IMR-90 (cell line): ENCODE results near the gene HTR5A. TPM values are rescaled to one million over a fixed set of nuclear protein-coding genes. Genes with fewer than 3 reads are reported as not detected.

Source experiments
- ATAC-seq: fragments of 200-7000 bp; cut with Tn5 transposase; 2 replicates; pipeline ENCODE4 v1.9.1; 2020; ENCODE audit warnings: low read depth, mild to moderate bottlenecking, moderate library complexity
- BruUV-seq: library from RNA; stranded (reverse); fragments of 400-500 nt; replicated peaks from 2 replicates; lab custom pipeline; 2021; lab: Mats Ljungman, UMichigan
- CTCF ChIA-PET: fragments of 300-600 bp; formaldehyde crosslinking; extraction: SDS; loops from one replicate; lab custom pipeline; 2021; ENCODE audit warnings: antibody characterized with exemption; lab: Yijun Ruan, JAX
- POLR2A ChIA-PET: fragments of 300-600 bp; sonication (Branson Sonifier 250); formaldehyde crosslinking; loops from one replicate; lab custom pipeline; 2022; ENCODE audit warnings: antibody characterized with exemption; ENCODE audit not compliant: unreplicated experiment; lab: Charles Lee
- DNase-seq: peaks from one replicate; pipeline ENCODE4 v3.0.0; 2013
- H2AFZ ChIP-seq: replicated peaks from 2 replicates; pipeline ENCODE3; 2013; ENCODE audit warnings: low read length, mild to moderate bottlenecking; ENCODE audit not compliant: poor library complexity
- H2AK5ac ChIP-seq: 2 replicates; pipeline ENCODE4 v1.6.1; 2013; ENCODE audit warnings: low read depth, low read length, inconsistent platforms
- H2AK9ac ChIP-seq: replicated peaks from 2 replicates; pipeline ENCODE3; 2013; ENCODE audit warnings: mild to moderate bottlenecking, low read depth, low read length, moderate library complexity; ENCODE audit not compliant: poor library complexity
- H2BK120ac ChIP-seq: 2 replicates; pipeline ENCODE4 v1.6.1; 2013; ENCODE audit warnings: low read depth, low read length, inconsistent platforms
- H2BK15ac ChIP-seq: 3 replicates; pipeline ENCODE4 v1.6.1; 2013; ENCODE audit warnings: low read depth, low read length, inconsistent platforms
- H2BK20ac ChIP-seq: 2 replicates; pipeline ENCODE4 v1.6.1; 2013; ENCODE audit warnings: low read depth, mild to moderate bottlenecking, inconsistent platforms, low read length, moderate library complexity
- H2BK5ac ChIP-seq: 2 replicates; pipeline ENCODE4 v1.6.1; 2013; ENCODE audit warnings: mild to moderate bottlenecking, low read depth, low read length, inconsistent platforms; ENCODE audit not compliant: poor library complexity, severe bottlenecking
- H3K14ac ChIP-seq: replicated peaks from 2 replicates; pipeline ENCODE4 v1.6.1; 2013; ENCODE audit warnings: low read depth, low read length, inconsistent platforms
- H3K18ac ChIP-seq: 2 replicates; pipeline ENCODE4 v1.6.1; 2013; ENCODE audit warnings: low read depth, low read length, control low read depth
- H3K23ac ChIP-seq: 2 replicates; pipeline ENCODE4 v1.6.1; 2013; ENCODE audit warnings: low read depth, low read length, inconsistent platforms
- H3K27ac ChIP-seq: 2 replicates; pipeline ENCODE4 v1.5.1; 2013; ENCODE audit warnings: mild to moderate bottlenecking, control low read depth, low read length; ENCODE audit not compliant: insufficient read depth
- H3K27me3 ChIP-seq: 2 replicates; pipeline ENCODE4 v1.6.1; 2013; ENCODE audit warnings: low read length; ENCODE audit not compliant: control insufficient read depth, insufficient read depth
- H3K36me3 ChIP-seq: 2 replicates; pipeline ENCODE4 v1.6.1; 2013; ENCODE audit warnings: low read length, mixed read lengths; ENCODE audit not compliant: control insufficient read depth, insufficient read depth
- H3K4ac ChIP-seq: 2 replicates; pipeline ENCODE4 v1.6.1; 2013; ENCODE audit warnings: low read depth, low read length, inconsistent platforms
- H3K4me1 ChIP-seq: 2 replicates; pipeline ENCODE4 v1.6.1; 2013; ENCODE audit warnings: low read length, mixed read lengths; ENCODE audit not compliant: control insufficient read depth, insufficient read depth
- H3K4me2 ChIP-seq: 2 replicates; pipeline ENCODE4 v1.6.1; 2013; ENCODE audit warnings: low read depth, mild to moderate bottlenecking, control low read depth, low read length, moderate library complexity
- H3K4me3 ChIP-seq: 2 replicates; pipeline ENCODE4 v1.5.1; 2013; ENCODE audit warnings: low read depth, mild to moderate bottlenecking, control low read depth, low read length, moderate library complexity; ENCODE audit not compliant: insufficient read depth
- H3K56ac ChIP-seq: 2 replicates; pipeline ENCODE4 v1.6.1; 2013; ENCODE audit warnings: low read length, inconsistent platforms; ENCODE audit not compliant: insufficient read depth; ENCODE audit errors: extremely low read depth
- H3K79me1 ChIP-seq, 2 experiments: 2 replicates each; pipeline ENCODE4 v1.6.1; 2013; ENCODE audit warnings: low read length in 2 of 2, inconsistent platforms in 1 of 2, low read depth in 1 of 2
- H3K9ac ChIP-seq: 2 replicates; pipeline ENCODE4 v1.6.1; 2013; ENCODE audit warnings: low read depth, low read length, control low read depth
- H3K9me1 ChIP-seq: 2 replicates; pipeline ENCODE4 v1.6.1; 2013; ENCODE audit warnings: low read length, inconsistent platforms; ENCODE audit not compliant: insufficient read depth
- H3K9me3 ChIP-seq: 2 replicates; pipeline ENCODE4 v1.6.1; 2013; ENCODE audit warnings: low read length; ENCODE audit not compliant: control insufficient read depth, insufficient read depth
- H4K20me1 ChIP-seq: 2 replicates; pipeline ENCODE4 v1.6.1; 2013; ENCODE audit warnings: low read length, inconsistent platforms; ENCODE audit not compliant: insufficient read depth
- H4K5ac ChIP-seq: 2 replicates; pipeline ENCODE4 v1.6.1; 2013; ENCODE audit warnings: mild to moderate bottlenecking, low read depth, low read length, control low read depth
- H4K8ac ChIP-seq, 2 experiments: 2 replicates each; pipeline ENCODE4 v1.6.1; 2013; ENCODE audit warnings: low read depth in 2 of 2, low read length in 2 of 2, control low read depth in 1 of 2, inconsistent platforms in 1 of 2
- H4K91ac ChIP-seq: 2 replicates; pipeline ENCODE4 v1.6.1; 2013; ENCODE audit warnings: low read depth, low read length, inconsistent platforms; ENCODE audit not compliant: insufficient read depth
- BHLHE40 ChIP-seq: fragments of 150-350 bp; IDR thresholded peaks from 2 replicates; pipeline ENCODE4 v1.6.1; 2016; ENCODE audit warnings: mild to moderate bottlenecking, low read depth, low read length
- CEBPB ChIP-seq: IDR thresholded peaks from 2 replicates; pipeline ENCODE4 v1.6.1; 2012; ENCODE audit warnings: low read depth, low read length, improper control_type of control experiment
- CHD1 ChIP-seq: IDR thresholded peaks from 2 replicates; pipeline ENCODE4 v1.6.1; 2012; ENCODE audit warnings: low read depth, low read length, improper control_type of control experiment
- CTCF ChIP-seq: conservative IDR thresholded peaks from 2 replicates; pipeline ENCODE4 v1.5.1; 2012; ENCODE audit warnings: mild to moderate bottlenecking, low read depth, low read length, improper control_type of control experiment
- ELK1 ChIP-seq: fragments of 150-350 bp; IDR thresholded peaks from 2 replicates; pipeline ENCODE4 v1.6.1; 2016; ENCODE audit warnings: low read depth, mild to moderate bottlenecking, low read length, moderate library complexity, borderline replicate concordance
- FOS ChIP-seq: fragments of 150-350 bp; IDR thresholded peaks from 2 replicates; pipeline ENCODE4 v1.6.1; 2016; ENCODE audit warnings: low read depth, low read length
- MAFK ChIP-seq: IDR thresholded peaks from 2 replicates; pipeline ENCODE4 v1.6.1; 2012; ENCODE audit warnings: low read depth, low read length, improper control_type of control experiment
- MAZ ChIP-seq: IDR thresholded peaks from 2 replicates; pipeline ENCODE4 v1.6.1; 2012; ENCODE audit warnings: low read depth, mild to moderate bottlenecking, low read length, improper control_type of control experiment, moderate library complexity, borderline replicate concordance
- MXI1 ChIP-seq: IDR thresholded peaks from 2 replicates; pipeline ENCODE4 v1.6.1; 2012; ENCODE audit warnings: low read depth, mild to moderate bottlenecking, low read length, moderate library complexity, borderline replicate concordance
- NFE2L2 ChIP-seq: fragments of 150-350 bp; IDR thresholded peaks from 2 replicates; pipeline ENCODE4 v1.6.1; 2016; ENCODE audit warnings: low read depth, mild to moderate bottlenecking, low read length
- POLR2A ChIP-seq: IDR thresholded peaks from 2 replicates; pipeline ENCODE4 v1.6.1; 2012; ENCODE audit warnings: mild to moderate bottlenecking, low read depth, low read length
- RAD21 ChIP-seq: IDR thresholded peaks from 2 replicates; pipeline ENCODE4 v1.6.1; 2012; ENCODE audit warnings: low read length, improper control_type of control experiment
- RCOR1 ChIP-seq: IDR thresholded peaks from 2 replicates; pipeline ENCODE4 v1.6.1; 2012; ENCODE audit warnings: mild to moderate bottlenecking, low read length, improper control_type of control experiment; ENCODE audit not compliant: insufficient replicate concordance
- RFX5 ChIP-seq: IDR thresholded peaks from 2 replicates; pipeline ENCODE4 v1.8.0; 2012; ENCODE audit warnings: low read depth, mild to moderate bottlenecking, low read length, moderate library complexity
- SMC3 ChIP-seq: fragments of 150-350 bp; IDR thresholded peaks from 2 replicates; pipeline ENCODE4 v1.6.1; 2016; ENCODE audit warnings: low read depth, mild to moderate bottlenecking, antibody characterized with exemption, low read length, moderate library complexity
- WGBS, 2 experiments: methylation state at CpG; one replicate each; pipeline versions ENCODE4 v1.1.5 to v1.1.7; 2013; ENCODE audit warnings: missing lambda C conversion rate in 2 of 2; ENCODE audit not compliant: insufficient read length in 1 of 2; ENCODE audit errors: extremely low coverage in 2 of 2; 5-methylcytosine and 5-hydroxymethylcytosine counted together
- dilution Hi-C: fragments of 300-500 bp; cut with HindIII; formaldehyde crosslinking; loops from one replicate; pipeline ENCODE4 v1.14.3; 2018; ENCODE audit warnings: low sequenced_read_pairs; ENCODE audit not compliant: unreplicated experiment
- in situ Hi-C: fragments of 300-500 bp; cut with MboI; formaldehyde crosslinking; loops from 3 replicates; pipeline ENCODE4 v1.14.3; 2019; ENCODE audit warnings: low sequenced_read_pairs, inconsistent platforms, mixed read lengths
- intact Hi-C: fragments of 100-400 bp; cut with micrococcal nuclease; formaldehyde crosslinking; loops from 2 replicates; pipeline ENCODE4 v1.10.0; 2022
- polyA plus RNA-seq, 3 experiments: library from polyadenylated mRNA; depleted of rRNA; stranded (reverse); fragments of >200 nt; gene quantifications; 2 replicates each; pipeline ENCODE4 v1.2.3, GENCODE V29; 2012; ENCODE audit warnings: low replicate concordance in 1 of 3
- total RNA-seq: library from RNA; depleted of rRNA; stranded (reverse); fragments of >200 nt; gene quantifications from 2 replicates; pipeline ENCODE4 v1.2.3, GENCODE V29; 2012
- TF ChIP-seq, protein P1 (sequence below): fragments of 150-350 bp; IDR thresholded peaks from 2 replicates; pipeline ENCODE4 v1.6.1; 2017; ENCODE audit warnings: mild to moderate bottlenecking, antibody characterized with exemption, low read length, low read depth

The HTR5A gene
- total and polyA plus RNA-seq, 2 of the 4 experiments (the other 2 are of a cell fraction): not detected

DNA sequence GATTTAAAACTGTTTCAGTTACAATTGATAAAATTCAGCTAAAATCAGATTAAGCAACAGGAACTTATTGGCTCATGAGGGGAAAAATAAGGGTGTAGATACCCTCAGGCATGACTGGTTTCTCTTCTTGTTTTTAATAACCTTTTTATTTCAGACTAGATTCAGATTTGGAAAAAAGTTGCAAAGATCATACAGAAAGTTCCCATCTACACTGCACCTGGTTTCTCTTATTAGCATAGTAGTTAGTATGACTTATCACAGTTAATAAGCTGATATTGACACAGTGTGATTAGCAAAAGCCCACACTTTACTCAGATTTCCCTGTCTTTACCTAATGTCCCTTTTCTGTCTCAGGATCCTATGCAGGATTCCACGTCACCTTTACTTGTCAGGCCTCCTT lies 53.3 kb downstream of the HTR5A start:
- Histone ChIP-seq H2BK20ac (no peak overlapping the region), H3K14ac (no peak overlapping the region), H2BK15ac (no peak overlapping the region), H3K9me1 (no peaks in the 10 kb centered on the region), H3K4me3 (no peak overlapping the region), H3K27ac (no peak overlapping the region), H4K8ac (no peak overlapping the region), H4K5ac (no peak overlapping the region), H3K27me3 (no peaks in the 10 kb centered on the region), H3K36me3 (no peaks in the 10 kb centered on the region), H2AK5ac (no peak overlapping the region), H3K9ac (no peak overlapping the region), H2BK120ac (no peak overlapping the region), H2AK9ac (no peak overlapping the region), H3K4ac (no peak overlapping the region), H3K18ac (no peak overlapping the region), H3K79me1 (no peaks in the 10 kb centered on the region), H3K23ac (no peak overlapping the region), H4K91ac (no peak overlapping the region), H3K56ac (no peak overlapping the region), H3K4me2 (no peak overlapping the region), H2BK5ac (no peak overlapping the region), H3K4me1 (no peaks in the 10 kb centered on the region), H3K9me3 (peaks cover 4% of the 10 kb centered on the region; the same call in 1 of the 2 replicates), H2AFZ (no peak overlapping the region), H4K20me1 (no peaks in the 10 kb centered on the region)
- no peak for TF ChIP-seq NFE2L2
- TF ChIP-seq RCOR1: no peak
- TF ChIP-seq FOS: no peak
- TF ChIP-seq RAD21: no peak
- TF ChIP-seq POLR2A: no peak
- TF ChIP-seq, protein P1, sequence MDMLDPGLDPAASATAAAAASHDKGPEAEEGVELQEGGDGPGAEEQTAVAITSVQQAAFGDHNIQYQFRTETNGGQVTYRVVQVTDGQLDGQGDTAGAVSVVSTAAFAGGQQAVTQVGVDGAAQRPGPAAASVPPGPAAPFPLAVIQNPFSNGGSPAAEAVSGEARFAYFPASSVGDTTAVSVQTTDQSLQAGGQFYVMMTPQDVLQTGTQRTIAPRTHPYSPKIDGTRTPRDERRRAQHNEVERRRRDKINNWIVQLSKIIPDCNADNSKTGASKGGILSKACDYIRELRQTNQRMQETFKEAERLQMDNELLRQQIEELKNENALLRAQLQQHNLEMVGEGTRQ: no peak
- no peak for TF ChIP-seq ELK1
- no peak for TF ChIP-seq MXI1
- TF ChIP-seq CTCF: no peak
- no peak for TF ChIP-seq CEBPB
- TF ChIP-seq MAFK: no peak
- TF ChIP-seq MAZ: no peak
- TF ChIP-seq BHLHE40: no peak
- no peak for TF ChIP-seq SMC3
- no peak for TF ChIP-seq CHD1
- no peak for TF ChIP-seq RFX5
- POLR2A ChIA-PET: no interaction called here
- no CpG with 5 or more reads among the region's 1 CpG for WGBS, 2 experiments
- intact Hi-C loops: no loop called here
- ATAC-seq: no peak
- dilution Hi-C loops: no loop called here
- in situ Hi-C loops: no loop called here
- CTCF ChIA-PET: no interaction called here
- BruUV-seq: no TSS peak
- DNase-seq: no peak
